ENCODE results near the gene HVCN1.
"Not testable (repeated sequence)": the region's sequence is repeated elsewhere in the genome, so short reads cannot be mapped to it uniquely, and the experiment has no call there.

The HVCN1 gene
- 2.5 to 9.7 reads per million in 2 donors for total RNA-seq

DNA sequence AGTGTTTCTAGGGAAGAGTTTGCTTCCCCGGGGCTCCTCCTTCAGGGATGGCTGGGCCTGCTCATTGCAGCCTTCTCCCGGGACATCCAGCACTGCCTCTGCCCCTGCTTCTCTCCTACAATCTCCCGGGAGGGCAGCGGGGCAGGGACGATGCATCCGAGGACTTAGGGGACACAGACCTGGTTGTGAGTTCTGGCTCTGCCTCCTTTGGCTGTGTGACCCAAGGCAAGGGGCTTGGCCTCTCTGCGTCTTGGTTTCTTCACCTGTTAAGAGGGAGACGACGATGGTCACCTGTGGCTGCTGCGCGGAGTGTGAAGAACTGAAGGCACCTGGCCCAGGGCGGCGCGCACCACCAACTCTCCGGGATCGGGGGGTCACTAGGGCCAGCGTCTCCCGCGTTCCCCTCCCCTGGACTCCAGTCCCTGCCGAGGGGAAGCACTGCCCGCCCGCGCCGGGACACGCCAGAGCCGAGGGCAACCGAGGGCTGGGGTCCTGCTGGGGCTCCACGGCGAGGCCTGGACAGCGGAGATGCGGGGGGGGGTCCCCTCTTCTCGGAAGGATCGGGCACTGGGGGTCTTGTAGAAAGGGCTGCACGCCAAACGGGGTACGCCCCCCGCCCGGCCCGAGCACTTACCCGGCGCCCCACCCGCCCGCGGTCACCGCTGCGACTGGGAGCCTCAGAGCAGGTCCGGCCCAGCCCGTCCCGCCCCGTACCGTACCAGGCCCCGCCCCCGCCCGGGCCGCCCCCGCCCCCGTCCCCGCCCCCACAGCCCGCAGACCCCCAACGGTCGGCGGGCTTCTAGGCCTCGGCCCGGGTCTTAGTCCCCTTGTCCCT, at the start of gene HVCN1:
Gene HVCN1 (minus strand): TSS at position 670 of the 835 bp plus-strand sequence. CDS start 5,870 bp downstream, outside the sequence.
- DNase-seq: peak in 4 of 5 experiments; percentile 14 to 39 (median 23)

DNA sequence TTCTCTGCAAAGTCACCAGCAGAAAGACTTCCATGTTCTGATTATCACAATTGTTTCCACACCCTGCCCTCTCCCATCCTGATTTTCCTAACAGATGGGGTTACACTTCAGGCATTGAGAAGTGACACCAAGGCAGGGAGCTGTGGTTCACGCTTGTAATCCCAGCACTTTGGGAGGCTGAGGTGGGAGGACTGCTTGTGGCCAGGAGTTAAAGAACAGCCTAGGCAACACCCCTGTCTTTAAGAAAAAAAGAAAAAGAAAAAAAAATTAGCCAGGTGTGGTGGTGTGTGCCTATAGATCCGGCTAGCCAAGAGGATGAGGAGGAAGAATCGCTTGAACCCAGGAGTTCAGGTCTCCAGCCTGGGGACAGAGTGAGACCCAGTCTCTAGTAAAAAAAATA, 48.6 kb upstream of the HVCN1 start:
- no peak for DNase-seq

GRCh38 chr12:110737016-110737415, 48.1 kb upstream of the HVCN1 start:
- not testable (repeated sequence) for DNase-seq

DNA sequence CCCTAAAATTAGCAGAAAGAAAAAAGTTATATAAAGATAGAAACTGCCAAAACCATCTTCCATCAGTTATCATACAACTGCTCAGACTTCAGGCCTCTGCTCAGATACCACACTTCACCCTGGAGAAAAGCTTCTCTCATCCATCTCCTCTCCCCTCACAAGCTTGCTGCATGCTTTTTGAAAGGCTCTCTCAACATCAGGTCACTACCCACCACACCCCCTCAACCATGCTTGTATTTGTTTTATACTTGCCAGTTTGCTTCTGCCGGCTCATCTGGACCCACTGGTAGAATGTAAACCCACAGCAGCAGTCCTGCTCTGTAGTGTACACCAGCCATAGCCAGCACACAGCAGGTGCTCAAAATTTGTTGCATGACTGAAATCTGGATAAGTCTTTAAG, 45.0 kb upstream of the HVCN1 start:
- no peak for DNase-seq

- DNase-seq: no peak
These were observed 44.3 kb upstream of the HVCN1 start for GRCh38 chr12:110733089-110733715.

- no peak for DNase-seq
These were observed 43.7 kb upstream of the HVCN1 start for GRCh38 chr12:110732572-110732971.

- DNase-seq: no peak
These were observed 42.6 kb upstream of the HVCN1 start for GRCh38 chr12:110731479-110731878.

GRCh38 chr12:110728628-110729027, 39.7 kb upstream of the HVCN1 start:
- DNase-seq: no peak

GRCh38 chr12:110726708-110727369, 37.9 kb upstream of the HVCN1 start:
- DNase-seq: no peak

- no peak for DNase-seq
These were observed 37.1 kb upstream of the HVCN1 start for GRCh38 chr12:110726028-110726427.

- no peak for DNase-seq
These were observed 36.4 kb upstream of the HVCN1 start for GRCh38 chr12:110725267-110725666.

DNA sequence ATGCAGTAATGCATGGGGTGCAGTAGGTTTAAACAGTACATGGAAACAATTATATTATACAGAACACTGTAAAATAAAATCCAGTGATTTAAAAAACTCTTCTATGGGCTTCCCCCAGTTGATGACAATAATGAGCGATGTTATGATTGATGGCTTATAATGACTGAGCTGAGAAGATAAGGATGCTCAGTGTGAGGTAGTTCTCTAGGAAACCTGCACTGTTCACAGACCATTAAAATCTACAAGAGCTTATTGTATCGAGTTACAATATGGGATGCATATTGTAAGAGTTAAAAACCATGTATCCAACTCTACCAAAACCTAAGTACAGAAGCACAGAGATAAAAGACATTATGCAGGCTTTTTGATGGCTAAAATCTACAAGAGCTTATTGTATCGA, 34.0 kb upstream of the HVCN1 start:
- DNase-seq: not testable (repeated sequence)

GRCh38 chr12:110721570-110721969, 32.7 kb upstream of the HVCN1 start:
- DNase-seq: no peak

DNA sequence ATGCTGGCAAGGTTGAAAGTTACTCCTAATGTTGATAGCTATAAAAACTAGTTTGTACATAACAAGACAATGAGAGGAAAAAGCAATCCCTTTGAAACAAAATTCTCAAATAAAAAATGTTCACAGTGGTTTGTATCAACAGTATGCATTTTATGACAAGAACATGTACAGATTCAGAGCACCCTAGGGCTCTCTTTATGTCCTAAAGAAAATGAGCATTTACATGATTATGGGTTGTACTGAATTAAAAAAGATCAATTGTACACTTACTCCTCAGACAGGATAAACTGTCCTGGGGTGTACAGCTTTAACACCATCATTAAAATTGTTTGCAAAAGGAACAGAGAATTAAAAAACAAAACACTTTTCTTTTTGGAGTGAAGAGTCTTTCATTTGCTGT, 31.6 kb upstream of the HVCN1 start:
- no peak for DNase-seq

- DNase-seq: no peak
These were observed 29.4 kb upstream of the HVCN1 start for GRCh38 chr12:110718222-110718908.

- DNase-seq: no peak
These were observed 28.1 kb upstream of the HVCN1 start for GRCh38 chr12:110717037-110717436.

GRCh38 chr12:110708917-110709316, 20.0 kb upstream of the HVCN1 start:
- DNase-seq: no peak

DNA sequence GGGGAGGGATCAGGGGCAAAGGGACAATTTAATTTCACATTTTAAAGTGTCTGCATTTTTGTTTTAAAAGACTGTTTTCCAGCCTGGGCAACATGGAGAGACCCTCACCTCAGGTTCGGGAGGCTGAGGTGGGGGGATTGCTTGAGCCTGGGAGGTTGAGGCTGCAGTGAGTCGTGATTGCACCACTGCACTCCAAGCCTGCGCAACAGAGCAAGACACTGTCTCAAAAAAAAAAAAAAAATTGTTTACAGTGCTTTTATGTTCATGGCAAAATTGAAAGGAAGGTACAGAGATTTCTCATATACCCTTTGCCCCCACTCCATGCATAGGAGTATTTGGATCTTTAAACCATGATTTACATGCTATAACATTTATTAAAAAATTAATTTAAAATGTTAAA, 16.4 kb upstream of the HVCN1 start:
- DNase-seq: no peak

GRCh38 chr12:110704750-110705149, 15.8 kb upstream of the HVCN1 start:
- DNase-seq: peak in 1 of 5 experiments; percentile 44

- no peak for DNase-seq
These were observed 15.3 kb upstream of the HVCN1 start for GRCh38 chr12:110704231-110704630.

DNA sequence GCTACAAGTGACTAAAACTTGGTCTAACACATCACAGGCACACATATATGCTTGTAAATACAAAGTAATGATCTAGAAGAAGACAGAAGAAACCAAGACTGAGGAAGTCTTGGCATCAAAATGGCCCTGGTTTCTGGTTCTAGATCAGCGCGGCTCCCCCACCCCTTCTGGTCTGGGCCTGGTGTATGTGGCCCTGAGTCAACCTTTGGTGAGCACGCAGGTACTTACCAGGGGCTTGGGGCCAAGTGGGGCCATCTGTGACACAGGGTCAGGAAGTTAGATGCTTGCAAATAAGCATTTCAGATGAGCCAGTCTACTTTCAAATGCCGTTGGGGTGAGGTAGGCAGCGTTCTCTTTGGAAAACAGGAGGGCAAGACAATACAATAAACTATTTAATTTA, 13.2 kb upstream of the HVCN1 start:
- DNase-seq: no peak

DNA sequence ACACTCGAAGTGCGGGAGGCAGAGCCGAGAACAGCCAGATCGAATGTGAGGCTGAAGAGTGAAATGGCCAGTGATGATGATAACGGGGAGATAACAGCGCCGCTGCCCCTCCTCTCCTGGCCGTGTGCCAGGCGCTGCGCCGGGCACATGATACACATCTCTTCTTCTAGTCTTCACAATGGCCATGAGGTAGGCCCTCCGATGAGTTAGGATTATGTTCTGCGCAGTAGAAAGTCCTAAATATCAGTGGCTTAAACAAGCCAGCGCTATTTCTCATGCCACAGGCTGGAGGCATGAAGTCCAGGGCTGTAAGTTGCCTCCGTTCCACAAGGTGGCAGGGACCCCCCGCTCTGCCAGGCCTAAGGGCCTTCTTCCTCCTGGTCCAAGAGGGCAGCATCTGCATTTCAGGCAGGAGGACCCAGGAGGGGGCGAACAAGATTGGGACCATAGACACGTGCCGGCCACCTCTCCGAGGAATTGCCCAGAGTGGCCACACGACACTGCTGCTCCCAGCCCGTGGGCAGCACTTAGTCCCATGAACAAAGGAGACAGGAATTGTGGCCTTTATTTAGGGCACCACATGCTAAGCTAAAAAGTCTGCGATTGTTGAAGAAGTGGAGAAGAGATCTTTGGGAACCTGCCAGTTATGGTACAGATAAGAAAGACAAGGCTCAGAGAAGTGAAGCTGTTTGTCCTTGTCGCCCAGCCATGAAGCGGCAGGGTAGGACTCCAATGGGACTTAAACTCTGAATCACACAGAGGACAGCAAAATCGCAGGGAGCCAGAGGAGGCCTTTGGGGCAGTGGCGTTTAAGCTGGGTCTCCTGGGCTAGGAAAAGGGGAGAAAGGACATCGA, 10.9 kb upstream of the HVCN1 start:
- no peak for DNase-seq
